Sigmoid colon (tissue), 7 donors: ENCODE measurements around the gene MYDGF. TPM values are rescaled to one million over a fixed set of nuclear protein-coding genes. Genes with fewer than 3 reads are reported as not detected.

ENCODE experiments used
- DNase-seq: peaks from one replicate; pipeline ENCODE4 v3.0.0-alpha.2; 2019
- H3K27ac ChIP-seq, 4 donors: fragments of 200-600 bp; sonication (generic); one replicate each; pipeline ENCODE4 v1.5.1; 2016 to 2019; ENCODE audit warnings: mild to moderate bottlenecking in 1 of 4
- H3K27me3 ChIP-seq, 3 donors: fragments of 200-600 bp; sonication (generic); one replicate each; pipeline ENCODE4 v1.5.1; 2019; ENCODE audit warnings: mild to moderate bottlenecking in 1 of 3
- H3K36me3 ChIP-seq, 4 donors: fragments of 200-600 bp; sonication (generic); one replicate each; pipeline ENCODE4 v1.5.1; 2016 to 2019
- H3K4me1 ChIP-seq, 4 donors: fragments of 200-600 bp; sonication (generic); one replicate each; pipeline ENCODE4 v1.5.1; 2017 to 2019
- H3K4me3 ChIP-seq, 4 donors: fragments of 200-600 bp; sonication (generic); one replicate each; pipeline ENCODE4 v1.5.1; 2017 to 2019; ENCODE audit warnings: mild to moderate bottlenecking in 2 of 4, moderate library complexity in 1 of 4
- H3K9me3 ChIP-seq, 4 donors: fragments of 200-600 bp in 3 of 4; sonication (generic) in 3 of 4; one replicate each; pipeline versions ENCODE4 v1.5.1 to v1.6.1; 2013 to 2019
- EP300 ChIP-seq, 4 donors: sonication (generic); formaldehyde crosslinking; IDR thresholded peaks; one replicate each; pipeline ENCODE4 v1.6.1; 2017; ENCODE audit warnings: antibody characterized with exemption in 4 of 4
- POLR2A ChIP-seq, 2 donors: fragments of 450-650 bp; IDR thresholded peaks; one replicate each; pipeline ENCODE4 v1.6.1; 2016; ENCODE audit warnings: antibody characterized with exemption in 2 of 2, mild to moderate bottlenecking in 2 of 2, moderate library complexity in 2 of 2
- POLR2AphosphoS5 ChIP-seq, 4 donors: sonication (generic); formaldehyde crosslinking; IDR thresholded peaks; one replicate each; pipeline ENCODE4 v1.6.1; 2017; ENCODE audit warnings: antibody characterized with exemption in 4 of 4
- WGBS, 2 donors: extraction: QIAGEN DNeasy Blood & Tissue Kit; methylation state at CpG; one replicate each; pipeline ENCODE4 v1.1.7; 2013; 5-methylcytosine and 5-hydroxymethylcytosine counted together
- intact Hi-C: fragments of 100-400 bp; cut with DNase I; formaldehyde crosslinking; loops from one replicate; pipeline ENCODE4 v1.15.1; 2023
- polyA plus RNA-seq, 3 donors: library from polyadenylated mRNA; stranded (reverse); fragments of 200-250 nt; gene quantifications; one replicate each; pipeline ENCODE4 v1.2.3, GENCODE V29; 2013
- total RNA-seq, 4 donors: library from RNA; depleted of rRNA; stranded (reverse); fragments of >200 nt; gene quantifications; one replicate each; pipeline ENCODE4 v1.1.0, GENCODE V29; 2016
- TF ChIP-seq, protein P1 (sequence below), 4 experiments: fragments of 450-650 bp in 3 of 4; fragments of 200-600 bp in 1 of 4; IDR thresholded peaks; one replicate each; pipeline ENCODE4 v1.5.1; 2016 to 2019; ENCODE audit warnings: antibody characterized with exemption in 4 of 4, mild to moderate bottlenecking in 3 of 4, moderate library complexity in 2 of 4
- donor health status: healthy with polysubstance abuse.
- donor health status: Bipolar disorder and iron deficiency.
- donor health status: healthy.

MYDGF gene
- total RNA-seq, result 10 to 100 TPM; 25.7 to 37.4 (median 34.0) TPM
- polyA plus RNA-seq, result 100 to 1,000 TPM in 1 of 3 donors, 10 to 100 TPM in 2; 34.2 to 200 (median 55.3) TPM

DNA sequence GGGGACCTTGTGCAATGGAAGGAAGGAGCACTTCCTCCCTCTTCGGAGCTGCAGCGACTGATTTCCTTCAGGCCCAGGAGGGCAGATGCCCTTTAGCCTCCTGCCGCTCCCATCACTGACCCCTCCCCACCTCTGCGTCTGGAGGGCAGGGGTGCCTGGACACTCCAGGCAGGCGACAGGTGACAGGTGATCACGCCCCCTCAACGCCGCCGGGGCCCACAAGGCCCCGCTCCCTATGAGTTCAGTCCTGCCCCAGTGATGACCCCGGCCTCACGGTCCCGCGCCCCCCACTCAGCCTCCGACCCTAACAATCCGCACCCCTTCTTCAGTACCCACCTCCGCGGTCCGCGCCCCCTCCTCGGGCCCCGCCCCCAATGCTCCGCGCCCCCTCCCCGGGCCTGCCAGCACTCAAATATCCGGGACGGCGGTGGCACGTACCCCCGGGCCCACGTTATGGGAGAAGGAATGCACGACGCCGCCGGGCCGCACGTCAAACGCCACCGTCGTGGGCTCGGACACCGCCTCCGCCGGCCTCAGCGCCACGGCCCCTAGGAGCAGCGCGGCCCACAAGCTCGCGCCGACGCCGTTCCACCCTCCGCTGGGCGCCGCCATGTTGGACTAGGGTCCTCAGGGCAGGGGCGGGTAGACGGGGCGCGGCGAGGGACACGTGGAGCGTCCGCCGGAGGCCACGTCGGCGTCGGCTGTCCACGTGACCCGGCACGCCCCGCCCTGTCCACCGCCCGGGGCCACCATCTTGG is at the start of gene MYDGF:
Gene MYDGF, minus strand, starts transcription at position 620 of the 758 bp plus-strand sequence. Its CDS starts 8 bp downstream, at position 612.
- 0 to 1% methylated on average over 75 of the region's 75 CpGs for WGBS, 2 donors
- Histone ChIP-seq H3K4me3 (peak within 1 kb of the TSS; percentile 89 to 99 (median 95)), H3K27ac (peak within 1 kb of the TSS; percentile 80 to 83 (median 82)), H3K27me3 (no peaks in the 10 kb centered on the region), H3K36me3 (peaks cover 4 to 40% (median 13%) of the 10 kb centered on the region in 4 donors), H3K4me1 (peaks cover 0 to 29% (median 22%) of the 10 kb centered on the region in 4 donors), H3K9me3 (no peaks in the 10 kb centered on the region)
- peak; percentile 45 to 82 (median 76) for TF ChIP-seq POLR2AphosphoS5 (IDR thresholded peaks at IDR 0.05)
- TF ChIP-seq, protein P1, sequence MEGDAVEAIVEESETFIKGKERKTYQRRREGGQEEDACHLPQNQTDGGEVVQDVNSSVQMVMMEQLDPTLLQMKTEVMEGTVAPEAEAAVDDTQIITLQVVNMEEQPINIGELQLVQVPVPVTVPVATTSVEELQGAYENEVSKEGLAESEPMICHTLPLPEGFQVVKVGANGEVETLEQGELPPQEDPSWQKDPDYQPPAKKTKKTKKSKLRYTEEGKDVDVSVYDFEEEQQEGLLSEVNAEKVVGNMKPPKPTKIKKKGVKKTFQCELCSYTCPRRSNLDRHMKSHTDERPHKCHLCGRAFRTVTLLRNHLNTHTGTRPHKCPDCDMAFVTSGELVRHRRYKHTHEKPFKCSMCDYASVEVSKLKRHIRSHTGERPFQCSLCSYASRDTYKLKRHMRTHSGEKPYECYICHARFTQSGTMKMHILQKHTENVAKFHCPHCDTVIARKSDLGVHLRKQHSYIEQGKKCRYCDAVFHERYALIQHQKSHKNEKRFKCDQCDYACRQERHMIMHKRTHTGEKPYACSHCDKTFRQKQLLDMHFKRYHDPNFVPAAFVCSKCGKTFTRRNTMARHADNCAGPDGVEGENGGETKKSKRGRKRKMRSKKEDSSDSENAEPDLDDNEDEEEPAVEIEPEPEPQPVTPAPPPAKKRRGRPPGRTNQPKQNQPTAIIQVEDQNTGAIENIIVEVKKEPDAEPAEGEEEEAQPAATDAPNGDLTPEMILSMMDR (IDR thresholded peaks at IDR 0.05), result no peak
- peak; percentile 96 for DNase-seq
- intact Hi-C loops, result loop anchor here (1.0 kb wide), 1 partner anchor 34 kb away; no protein-coding TSS in a partner anchor

DNA sequence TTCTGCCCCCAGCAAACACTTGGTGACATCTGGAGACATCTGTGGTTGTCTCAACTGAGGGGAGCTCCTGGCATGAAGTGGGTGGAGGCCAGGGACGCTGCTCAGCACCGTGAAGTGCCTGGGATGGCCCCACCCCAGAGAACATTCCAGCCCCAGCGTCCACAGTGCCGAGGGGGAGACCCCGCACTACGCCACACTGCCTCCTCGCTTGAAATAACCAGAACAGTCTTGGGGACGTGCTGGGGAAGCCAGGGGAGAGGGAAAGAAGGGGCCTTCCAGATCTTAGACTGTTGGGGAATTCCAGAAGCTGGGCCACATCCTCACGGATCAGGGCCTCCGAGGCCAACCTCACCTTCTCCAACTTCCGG is 49.3 kb upstream of the MYDGF start:
- 90 to 92% methylated on average over 11 of the region's 11 CpGs for WGBS, 2 donors
- Histone ChIP-seq H3K4me1 (peaks cover 0 to 25% (median 20%) of the 10 kb centered on the region in 4 donors), H3K36me3 (peaks cover 20 to 71% (median 46%) of the 10 kb centered on the region in 4 donors), H3K27me3 (no peaks in the 10 kb centered on the region), H3K4me3 (no peak overlapping the region), H3K27ac (no peak overlapping the region), H3K9me3 (no peaks in the 10 kb centered on the region)
- TF ChIP-seq POLR2A (IDR thresholded peaks at IDR 0.05) (no peak), POLR2AphosphoS5 (IDR thresholded peaks at IDR 0.05) (no peak), EP300 (IDR thresholded peaks at IDR 0.05) (no peak)
- TF ChIP-seq, protein P1 (IDR thresholded peaks at IDR 0.05), result no peak
- intact Hi-C loops, result no loop called here
- no peak for DNase-seq

DNA sequence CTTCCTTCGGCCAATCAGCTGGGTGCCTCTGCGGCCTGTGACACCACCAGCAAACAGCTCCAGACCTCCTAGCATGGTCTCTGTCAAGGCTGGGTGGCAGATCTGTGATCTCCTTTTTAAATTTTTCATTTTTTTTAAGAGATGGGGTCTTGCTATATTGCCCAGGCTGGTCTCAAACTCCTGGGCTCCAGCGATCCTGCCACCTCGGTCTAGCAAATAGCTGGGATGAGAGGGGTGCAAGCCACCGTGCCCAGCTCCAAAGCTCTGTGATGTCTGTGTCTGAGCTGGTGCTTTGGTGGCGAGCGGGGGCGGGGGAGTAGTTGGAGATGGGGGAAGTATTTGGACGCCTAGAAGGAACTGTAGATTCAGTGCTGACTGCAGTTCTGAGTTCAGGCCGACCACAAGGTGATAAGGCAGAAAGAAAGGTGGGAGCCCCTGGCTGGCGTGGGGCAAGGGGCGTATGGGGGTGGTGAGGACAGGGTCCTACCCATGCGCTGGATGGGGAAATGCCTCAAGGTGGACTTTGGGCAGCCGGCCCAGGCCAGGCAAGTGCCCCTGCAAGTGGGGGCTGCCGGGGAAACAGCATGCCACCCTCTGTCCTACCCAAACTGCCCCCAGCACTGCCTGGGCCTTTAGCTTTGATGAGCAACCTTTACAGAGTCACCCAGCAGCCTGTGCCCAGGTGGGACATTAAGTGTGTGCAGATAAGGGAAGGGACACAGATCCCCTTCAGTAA is 48.0 kb upstream of the MYDGF start:
- H3K36me3 ChIP-seq, result peaks cover 20 to 84% (median 56%) of the 10 kb centered on the region in 4 donors
- 93% methylated on average over 15 of the region's 15 CpGs for WGBS, 2 donors
- H3K4me3 ChIP-seq, result no peak overlapping the region
- intact Hi-C loops, result no loop called here
- no peaks in the 10 kb centered on the region for H3K27me3 ChIP-seq
- peaks cover 0 to 31% (median 20%) of the 10 kb centered on the region in 4 donors for H3K4me1 ChIP-seq
- no peak overlapping the region for H3K27ac ChIP-seq
- DNase-seq, result no peak
- TF ChIP-seq, protein P1 (IDR thresholded peaks at IDR 0.05), result no peak
- TF ChIP-seq POLR2A (IDR thresholded peaks at IDR 0.05), result no peak
- no peak for TF ChIP-seq EP300 (IDR thresholded peaks at IDR 0.05)
- TF ChIP-seq POLR2AphosphoS5 (IDR thresholded peaks at IDR 0.05), result no peak
- no peaks in the 10 kb centered on the region for H3K9me3 ChIP-seq

DNA sequence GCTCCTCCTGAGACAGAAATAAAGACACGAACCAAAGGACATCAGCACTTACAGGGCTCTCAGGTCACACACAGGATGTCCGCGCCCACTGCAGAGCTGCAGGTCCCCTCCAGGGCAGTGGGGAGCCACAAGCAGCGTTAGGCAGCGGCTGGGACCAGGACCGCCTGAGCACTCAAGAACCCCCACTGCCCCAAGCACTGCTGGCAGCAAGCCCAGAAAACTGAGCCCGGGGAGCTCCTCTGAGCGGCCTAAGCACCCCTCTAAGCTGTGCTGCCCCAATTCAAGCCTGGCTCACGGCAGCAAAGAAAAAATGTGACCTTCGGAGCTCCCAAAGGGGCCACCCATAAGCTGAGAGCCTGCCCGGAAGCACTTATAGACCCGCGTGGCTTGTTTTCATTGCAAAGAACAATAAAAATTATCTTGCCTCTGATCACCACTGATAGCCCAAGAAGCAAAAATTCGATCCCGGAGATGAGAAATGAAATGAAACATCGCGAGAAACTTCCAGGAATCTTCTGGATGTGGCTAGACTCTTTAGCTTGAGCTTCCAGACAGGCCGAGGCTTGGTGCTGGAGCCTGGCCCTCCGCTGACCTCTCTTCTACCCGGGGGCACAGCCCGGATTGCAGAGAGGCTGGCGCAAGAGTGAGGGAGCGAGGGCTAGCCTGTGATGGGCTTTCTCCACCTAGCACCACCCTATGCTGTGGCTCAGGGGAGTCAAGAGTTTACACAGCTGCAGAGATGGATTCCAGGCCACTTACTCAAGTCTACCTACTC is 47.2 kb upstream of the MYDGF start:
- H3K27me3 ChIP-seq, result no peaks in the 10 kb centered on the region
- no peak for DNase-seq
- peaks cover 20 to 92% (median 62%) of the 10 kb centered on the region in 4 donors for H3K36me3 ChIP-seq
- H3K9me3 ChIP-seq, result no peaks in the 10 kb centered on the region
- intact Hi-C loops, result no loop called here
- H3K4me1 ChIP-seq, result peaks cover 0 to 28% (median 13%) of the 10 kb centered on the region in 4 donors
- TF ChIP-seq, protein P1 (IDR thresholded peaks at IDR 0.05), result no peak
- no peak for TF ChIP-seq POLR2A (IDR thresholded peaks at IDR 0.05)
- no peak for TF ChIP-seq EP300 (IDR thresholded peaks at IDR 0.05)
- no peak for TF ChIP-seq POLR2AphosphoS5 (IDR thresholded peaks at IDR 0.05)
- 76 to 83% methylated on average over 23 of the region's 23 CpGs for WGBS, 2 donors
- no peak overlapping the region for H3K4me3 ChIP-seq
- H3K27ac ChIP-seq, result no peak overlapping the region
